OCI-LY7 (cell line): ENCODE measurements around the gene DOCK1. TPM values are rescaled to one million over a fixed set of nuclear protein-coding genes. Genes with fewer than 3 reads are reported as not detected.

Experiments used
- BruUV-seq: library from RNA; stranded (reverse); fragments of 400-500 nt; replicated peaks from 2 replicates; lab custom pipeline; 2021; lab: Mats Ljungman, UMichigan
- CTCF ChIA-PET: fragments of 300-600 bp; sonication (Branson Sonifier 250); formaldehyde crosslinking; loops from one replicate; lab custom pipeline; 2022; ENCODE audit warnings: antibody characterized with exemption; ENCODE audit not compliant: unreplicated experiment; lab: Charles Lee
- POLR2A ChIA-PET: fragments of 300-600 bp; sonication (Branson Sonifier 250); formaldehyde crosslinking; loops from one replicate; lab custom pipeline; 2022; ENCODE audit warnings: antibody characterized with exemption; lab: Charles Lee
- DNase-seq: peaks from one replicate; pipeline ENCODE4 v3.0.0-alpha.2; 2015; ENCODE audit warnings: low spot score
- H2AFZ ChIP-seq: fragments of 200-600 bp; sonication (generic), shearing (Covaris generic); 2 replicates; pipeline ENCODE4 v1.6.1; 2014; ENCODE audit warnings: mild to moderate bottlenecking, antibody characterized with exemption, low read length, moderate library complexity
- H3K27ac ChIP-seq: fragments of 200-600 bp; sonication (generic); 2 replicates; pipeline ENCODE4 v1.5.1; 2014; ENCODE audit warnings: mixed run types, low read depth, mild to moderate bottlenecking, moderate library complexity, low read length, inconsistent platforms; ENCODE audit not compliant: poor library complexity, severe bottlenecking
- H3K36me3 ChIP-seq: fragments of 200-600 bp; sonication (generic); 2 replicates; pipeline ENCODE4 v1.6.1; 2014; ENCODE audit warnings: mild to moderate bottlenecking, antibody characterized with exemption, low read length, moderate library complexity, mixed read lengths; ENCODE audit not compliant: insufficient read depth
- H3K4me1 ChIP-seq: fragments of 200-600 bp; sonication (generic); 2 replicates; pipeline ENCODE4 v1.5.1; 2014; ENCODE audit warnings: mild to moderate bottlenecking, low read length; ENCODE audit not compliant: insufficient read depth, poor library complexity, severe bottlenecking
- H3K4me2 ChIP-seq: fragments of 200-600 bp; sonication (generic); 2 replicates; pipeline ENCODE4 v1.6.1; 2014; ENCODE audit warnings: mild to moderate bottlenecking, low read length
- H3K4me3 ChIP-seq: fragments of 200-600 bp; sonication (generic); 2 replicates; pipeline ENCODE4 v1.5.1; 2014; ENCODE audit warnings: mild to moderate bottlenecking, low read depth, low read length; ENCODE audit not compliant: poor library complexity, severe bottlenecking
- H3K79me2 ChIP-seq: fragments of 200-600 bp; sonication (generic); 2 replicates; pipeline ENCODE4 v1.6.1; 2016; ENCODE audit warnings: low read depth, mild to moderate bottlenecking, low read length, moderate library complexity, mixed read lengths; ENCODE audit not compliant: insufficient read depth
- H3K9me2 ChIP-seq: fragments of 200-600 bp; sonication (generic); 2 replicates; pipeline ENCODE4 v1.6.1; 2016; ENCODE audit warnings: mild to moderate bottlenecking, low read length, mixed read lengths; ENCODE audit not compliant: insufficient read depth
- H3K9me3 ChIP-seq: fragments of 200-600 bp; sonication (generic); 2 replicates; pipeline ENCODE4 v1.6.1; 2014; ENCODE audit warnings: mild to moderate bottlenecking, mixed run types, low read length, mixed read lengths
- H4K20me1 ChIP-seq: fragments of 200-600 bp; sonication (generic); 2 replicates; pipeline ENCODE4 v1.6.1; 2014; ENCODE audit warnings: mild to moderate bottlenecking, antibody characterized with exemption, low read length, moderate library complexity, mixed read lengths; ENCODE audit not compliant: insufficient read depth
- CTCF ChIP-seq: fragments of 200-600 bp; sonication (generic); conservative IDR thresholded peaks from 2 replicates; pipeline ENCODE4 v1.5.1; 2014; ENCODE audit warnings: mild to moderate bottlenecking, antibody characterized with exemption, low read length, moderate library complexity, mixed read lengths
- EZH2phosphoT487 ChIP-seq: fragments of 200-600 bp; sonication (generic); IDR thresholded peaks from 2 replicates; pipeline ENCODE4 v1.6.1; 2018; ENCODE audit warnings: low read depth, borderline replicate concordance, mild to moderate bottlenecking, mixed run types, antibody characterized with exemption, low read length, moderate library complexity, mixed read lengths
- intact Hi-C: fragments of 100-400 bp; cut with micrococcal nuclease; formaldehyde crosslinking; loops from one replicate; pipeline ENCODE4 v1.10.0; 2022; ENCODE audit not compliant: unreplicated experiment
- total RNA-seq, 2 experiments: library from RNA; depleted of rRNA in 1 of 2; stranded (reverse); fragments of >200 nt in 1 of 2; shearing (Covaris generic) in 1 of 2; gene quantifications; 2 replicates each; pipeline ENCODE4 v1.2.3, GENCODE V29; 2014 to 2022

Gene DOCK1
- total RNA-seq, 2 experiments from 2014 or later: not detected

- intact Hi-C loops: no loop called here
- no peak overlapping the region for H3K27ac ChIP-seq
- no peaks in the 10 kb centered on the region for H3K79me2 ChIP-seq
- no TSS peak for BruUV-seq
- H3K4me1 ChIP-seq: no peaks in the 10 kb centered on the region
- H2AFZ ChIP-seq: no peak overlapping the region
- CTCF ChIA-PET: no interaction called here
- no peak overlapping the region for H3K4me2 ChIP-seq
- POLR2A ChIA-PET: no interaction called here
- TF ChIP-seq EZH2phosphoT487 (no peak), CTCF (no peak)
- no peaks in the 10 kb centered on the region for H3K36me3 ChIP-seq
- H3K9me2 ChIP-seq: no peaks in the 10 kb centered on the region
- no peak for DNase-seq
- no peaks in the 10 kb centered on the region for H4K20me1 ChIP-seq
- no peaks in the 10 kb centered on the region for H3K9me3 ChIP-seq
- H3K4me3 ChIP-seq: no peak overlapping the region
Observed at GRCh38 chr10:127174866-127175265, 269.6 kb downstream of the DOCK1 start.

GRCh38 chr10:127175357-127176110, 270.3 kb downstream of the DOCK1 start:
- no peaks in the 10 kb centered on the region for H3K79me2 ChIP-seq
- intact Hi-C loops: no loop called here
- no peaks in the 10 kb centered on the region for H4K20me1 ChIP-seq
- H3K36me3 ChIP-seq: no peaks in the 10 kb centered on the region
- ChIA-PET POLR2A (no interaction called here), CTCF (no interaction called here)
- DNase-seq: no peak
- H3K4me1 ChIP-seq: no peaks in the 10 kb centered on the region
- no peaks in the 10 kb centered on the region for H3K9me2 ChIP-seq
- H3K9me3 ChIP-seq: no peaks in the 10 kb centered on the region
- H2AFZ ChIP-seq: no peak overlapping the region
- TF ChIP-seq CTCF (no peak), EZH2phosphoT487 (no peak)
- no peak overlapping the region for H3K4me3 ChIP-seq
- no TSS peak for BruUV-seq
- H3K4me2 ChIP-seq: no peak overlapping the region
- H3K27ac ChIP-seq: no peak overlapping the region

- no peaks in the 10 kb centered on the region for H4K20me1 ChIP-seq
- ChIA-PET CTCF (no interaction called here), POLR2A (no interaction called here)
- H2AFZ ChIP-seq: no peak overlapping the region
- no peak overlapping the region for H3K4me2 ChIP-seq
- H3K27ac ChIP-seq: no peak overlapping the region
- H3K9me3 ChIP-seq: no peaks in the 10 kb centered on the region
- TF ChIP-seq EZH2phosphoT487 (no peak), CTCF (no peak)
- no peak for DNase-seq
- H3K4me3 ChIP-seq: no peak overlapping the region
- no peaks in the 10 kb centered on the region for H3K9me2 ChIP-seq
- H3K79me2 ChIP-seq: no peaks in the 10 kb centered on the region
- BruUV-seq: no TSS peak
- H3K36me3 ChIP-seq: no peaks in the 10 kb centered on the region
- intact Hi-C loops: no loop called here
- no peaks in the 10 kb centered on the region for H3K4me1 ChIP-seq
Observed at GRCh38 chr10:127176649-127177048, 271.4 kb downstream of the DOCK1 start.
